ENCODE data around the gene RPRD1B.
A peak's percentile ranks its signal among the peaks of the same experiment; 100 is the strongest.
"Not testable (repeated sequence)": the region's sequence is repeated elsewhere in the genome, so short reads cannot be mapped to it uniquely, and the experiment has no call there.

RPRD1B gene

GRCh38 chr20:38104285-38104684 lies 70.7 kb downstream of the RPRD1B start:
- Histone ChIP-seq H3K4me1 (ENCODE audit: insufficient read depth, poor library complexity, severe bottlenecking) (peaks cover 14% of the 10 kb centered on the region), H3K27ac (ENCODE audit: poor library complexity, severe bottlenecking) (peak overlapping the region; percentile 0), H3K36me3 (ENCODE audit: low read depth) (no peaks in the 10 kb centered on the region), H3K27me3 (ENCODE audit: insufficient read depth, poor library complexity, severe bottlenecking) (no peaks in the 10 kb centered on the region), H3K4me3 (ENCODE audit: severe bottlenecking) (no peak overlapping the region), H3K9me3 (ENCODE audit: severe bottlenecking) (peaks cover 13% of the 10 kb centered on the region)
- DNase-seq (ENCODE audit: low spot score) (no peak), ATAC-seq (ENCODE audit: low read depth) (peak; percentile 44; the same call in 2 of the 3 replicates)
- TF ChIP-seq CTCF (IDR thresholded peaks at IDR 0.05; ENCODE audit: poor library complexity, severe bottlenecking): no peak

- no peak for ATAC-seq (ENCODE audit: low read depth)
- peaks cover 31% of the 10 kb centered on the region for H3K4me1 ChIP-seq (ENCODE audit: insufficient read depth, poor library complexity, severe bottlenecking)
- no peak for TF ChIP-seq CTCF (IDR thresholded peaks at IDR 0.05; ENCODE audit: poor library complexity, severe bottlenecking)
- H3K27ac ChIP-seq (ENCODE audit: poor library complexity, severe bottlenecking): no peak overlapping the region
- no peak overlapping the region for H3K4me3 ChIP-seq (ENCODE audit: severe bottlenecking)
- peaks cover 5% of the 10 kb centered on the region for H3K9me3 ChIP-seq (ENCODE audit: severe bottlenecking)
- no peaks in the 10 kb centered on the region for H3K27me3 ChIP-seq (ENCODE audit: insufficient read depth, poor library complexity, severe bottlenecking)
- no peaks in the 10 kb centered on the region for H3K36me3 ChIP-seq (ENCODE audit: low read depth)
- no peak for DNase-seq (ENCODE audit: low spot score)
Measured at GRCh38 chr20:38106461-38106860, 72.9 kb downstream of the RPRD1B start.

- H3K27ac ChIP-seq (ENCODE audit: poor library complexity, severe bottlenecking); H3K9me3 ChIP-seq (ENCODE audit: severe bottlenecking); DNase-seq (ENCODE audit: low spot score); H3K36me3 ChIP-seq (ENCODE audit: low read depth); ATAC-seq (ENCODE audit: low read depth); H3K4me3 ChIP-seq (ENCODE audit: severe bottlenecking); H3K27me3 ChIP-seq (ENCODE audit: insufficient read depth, poor library complexity, severe bottlenecking): not testable (repeated sequence)
- peaks cover 31% of the 10 kb centered on the region for H3K4me1 ChIP-seq (ENCODE audit: insufficient read depth, poor library complexity, severe bottlenecking)
Measured at GRCh38 chr20:38107386-38107785, 73.8 kb downstream of the RPRD1B start.

- DNase-seq (ENCODE audit: low spot score); ATAC-seq (ENCODE audit: low read depth); H3K9me3 ChIP-seq (ENCODE audit: severe bottlenecking); H3K36me3 ChIP-seq (ENCODE audit: low read depth); H3K4me3 ChIP-seq (ENCODE audit: severe bottlenecking); H3K27me3 ChIP-seq (ENCODE audit: insufficient read depth, poor library complexity, severe bottlenecking): not testable (repeated sequence)
- H3K4me1 ChIP-seq (ENCODE audit: insufficient read depth, poor library complexity, severe bottlenecking): peaks cover 31% of the 10 kb centered on the region
- peak overlapping the region; percentile 88 for H3K27ac ChIP-seq (ENCODE audit: poor library complexity, severe bottlenecking)
Measured at GRCh38 chr20:38107916-38108315, 74.4 kb downstream of the RPRD1B start.

GRCh38 chr20:38108438-38108985 lies 75.0 kb downstream of the RPRD1B start:
- Histone ChIP-seq H3K27me3 (ENCODE audit: insufficient read depth, poor library complexity, severe bottlenecking) (no peaks in the 10 kb centered on the region), H3K9me3 (ENCODE audit: severe bottlenecking) (peaks cover 2% of the 10 kb centered on the region), H3K4me1 (ENCODE audit: insufficient read depth, poor library complexity, severe bottlenecking) (peaks cover 31% of the 10 kb centered on the region), H3K36me3 (ENCODE audit: low read depth) (no peaks in the 10 kb centered on the region), H3K4me3 (ENCODE audit: severe bottlenecking) (no peak overlapping the region), H3K27ac (ENCODE audit: poor library complexity, severe bottlenecking) (peak overlapping the region; percentile 88)
- DNase-seq (ENCODE audit: low spot score): peak; percentile 52
- no peak for TF ChIP-seq CTCF (IDR thresholded peaks at IDR 0.05; ENCODE audit: poor library complexity, severe bottlenecking)
- ATAC-seq (ENCODE audit: low read depth): no peak

- H3K4me1 ChIP-seq (ENCODE audit: insufficient read depth, poor library complexity, severe bottlenecking): peaks cover 34% of the 10 kb centered on the region
- DNase-seq (ENCODE audit: low spot score): peak; percentile 42
- peak overlapping the region; percentile 88 for H3K27ac ChIP-seq (ENCODE audit: poor library complexity, severe bottlenecking)
Measured at GRCh38 chr20:38108986-38109541, 75.5 kb downstream of the RPRD1B start.

More at GRCh38 chr20:38108986-38109541, 75.5 kb downstream of the RPRD1B start:
- Histone ChIP-seq H3K36me3 (ENCODE audit: low read depth) (no peaks in the 10 kb centered on the region), H3K9me3 (ENCODE audit: severe bottlenecking) (no peaks in the 10 kb centered on the region), H3K4me3 (ENCODE audit: severe bottlenecking) (no peak overlapping the region), H3K27me3 (ENCODE audit: insufficient read depth, poor library complexity, severe bottlenecking) (no peaks in the 10 kb centered on the region)
- no peak for TF ChIP-seq CTCF (IDR thresholded peaks at IDR 0.05; ENCODE audit: poor library complexity, severe bottlenecking)
- no peak for ATAC-seq (ENCODE audit: low read depth)

All from RWPE2 (cell line).